ENCODE data around the gene BAG5. TPM values are rescaled to one million over a fixed set of nuclear protein-coding genes. Genes with fewer than 3 reads are reported as not detected.

The BAG5 gene
- total RNA-seq, 2 experiments from 2014 or later = 23.2 to 23.8 TPM

GRCh38 chr14:103522649-103523574 lies 39.5 kb downstream of the BAG5 start, which contains the start of gene CKB:
CKB (minus strand) TSS chr14:103522830; CDS start chr14:103522493, 337 bp downstream.
- no peaks in the 10 kb centered on the region for H3K36me3 Mint-ChIP-seq
- peak within 1 kb of the TSS; percentile 20 for H3K4me3 Mint-ChIP-seq
- ChIA-PET POLR2A (interaction anchor here (0.6 kb wide), 1 partner anchor 17 kb away, joined by 5 read pairs; no protein-coding TSS in a partner anchor), CTCF (no interaction called here)
- no peak within 1 kb of the TSS for H3K27ac Mint-ChIP-seq
- H3K4me1 Mint-ChIP-seq (ENCODE audit: low read depth) = peaks cover 18% of the 10 kb centered on the region
- peak; percentile 32 for DNase-seq
- intact Hi-C loops (cut with micrococcal nuclease) = loop anchor here (10.0 kb wide), 1 partner anchor 188 kb away; the partner anchor contains the start of gene EIF5
- no peaks in the 10 kb centered on the region for H3K9me3 Mint-ChIP-seq
- H3K27me3 Mint-ChIP-seq = peaks cover 5% of the 10 kb centered on the region

GRCh38 chr14:103521951-103522563 lies 40.4 kb downstream of the BAG5 start:
- H3K4me3 Mint-ChIP-seq = peak overlapping the region; percentile 20
- DNase-seq = peak; percentile 28
- POLR2A ChIA-PET = interaction anchor here (0.6 kb wide), 1 partner anchor 16 kb away, joined by 5 read pairs; no protein-coding TSS in a partner anchor
- intact Hi-C loops (cut with micrococcal nuclease) = loop anchor here (10.0 kb wide), 1 partner anchor 187 kb away; the partner anchor contains the start of gene EIF5
- CTCF ChIA-PET = interaction anchor here (6.8 kb wide), 1 partner anchor 24 kb away, joined by 63 read pairs; no protein-coding TSS in a partner anchor
- no peak overlapping the region for H3K27ac Mint-ChIP-seq
- H3K4me1 Mint-ChIP-seq (ENCODE audit: low read depth) = peaks cover 10% of the 10 kb centered on the region
- H3K9me3 Mint-ChIP-seq = no peaks in the 10 kb centered on the region
- H3K36me3 Mint-ChIP-seq = no peaks in the 10 kb centered on the region
- peaks cover 5% of the 10 kb centered on the region for H3K27me3 Mint-ChIP-seq

- peaks cover 5% of the 10 kb centered on the region for H3K27me3 Mint-ChIP-seq
- H3K9me3 Mint-ChIP-seq = no peaks in the 10 kb centered on the region
- H3K4me1 Mint-ChIP-seq (ENCODE audit: low read depth) = peaks cover 9% of the 10 kb centered on the region
- intact Hi-C loops (cut with micrococcal nuclease) = loop anchor here (10.0 kb wide), 1 partner anchor 187 kb away; the partner anchor contains the start of gene EIF5
- no peak for DNase-seq
- CTCF ChIA-PET = interaction anchor here (0.6 to 6.8 kb wide), 5 partner anchors 8 to 158 kb away, joined by 3 to 63 read pairs (median 4); partner anchors contain the start of gene TRMT61A
- H3K27ac Mint-ChIP-seq = no peak overlapping the region
- no peaks in the 10 kb centered on the region for H3K36me3 Mint-ChIP-seq
- H3K4me3 Mint-ChIP-seq = no peak overlapping the region
- POLR2A ChIA-PET = no interaction called here
Measured at GRCh38 chr14:103521438-103521950, 41.0 kb downstream of the BAG5 start.

- CTCF ChIA-PET = interaction anchor here (0.6 to 6.8 kb wide), 6 partner anchors 9 to 208 kb away, joined by 3 to 63 read pairs (median 4); partner anchors contain the start of gene TRMT61A
- no peak overlapping the region for H3K27ac Mint-ChIP-seq
- H3K36me3 Mint-ChIP-seq = no peaks in the 10 kb centered on the region
- intact Hi-C loops (cut with micrococcal nuclease) = loop anchor here (10.0 kb wide), 1 partner anchor 186 kb away; the partner anchor contains the start of gene EIF5
- H3K27me3 Mint-ChIP-seq = peaks cover 5% of the 10 kb centered on the region
- H3K4me3 Mint-ChIP-seq = peak overlapping the region; percentile 32
- no peaks in the 10 kb centered on the region for H3K9me3 Mint-ChIP-seq
- POLR2A ChIA-PET = interaction anchor here (0.6 kb wide), 1 partner anchor 382 kb away, joined by 3 read pairs; no protein-coding TSS in a partner anchor
- H3K4me1 Mint-ChIP-seq (ENCODE audit: low read depth) = peaks cover 9% of the 10 kb centered on the region
- DNase-seq = peak; percentile 70
Measured at GRCh38 chr14:103520657-103521437, 41.6 kb downstream of the BAG5 start.

- Mint-ChIP-seq H3K4me3 (no peak overlapping the region), H3K36me3 (no peaks in the 10 kb centered on the region), H3K9me3 (no peaks in the 10 kb centered on the region), H3K4me1 (ENCODE audit: low read depth) (peaks cover 9% of the 10 kb centered on the region), H3K27me3 (peaks cover 5% of the 10 kb centered on the region), H3K27ac (no peak overlapping the region)
- DNase-seq = no peak
- intact Hi-C loops (cut with micrococcal nuclease) = loop anchor here (10.0 kb wide), 1 partner anchor 185 kb away; the partner anchor contains the start of gene EIF5
- CTCF ChIA-PET = interaction anchor here (0.7 to 6.8 kb wide), 5 partner anchors 14 to 208 kb away, joined by 3 to 63 read pairs (median 4); no protein-coding TSS in a partner anchor
- POLR2A ChIA-PET = no interaction called here
Measured at GRCh38 chr14:103520269-103520656, 42.2 kb downstream of the BAG5 start.

- intact Hi-C loops (cut with micrococcal nuclease) = loop anchor here (2.0 to 10.0 kb wide), 2 partner anchors 27 to 185 kb away; partner anchors contain the start of gene EIF5
- H3K27ac Mint-ChIP-seq = no peak overlapping the region
- POLR2A ChIA-PET = no interaction called here
Measured at GRCh38 chr14:103519837-103520212, 42.6 kb downstream of the BAG5 start.

GRCh38 chr14:103519043-103519836 lies 43.2 kb downstream of the BAG5 start:
- CTCF ChIA-PET = interaction anchor here (0.6 to 6.8 kb wide), 26 partner anchors 9 to 279 kb away, joined by 3 to 63 read pairs (median 4); partner anchors contain the start of genes BAG5 and TRMT61A
- no peak overlapping the region for H3K4me3 Mint-ChIP-seq
- peaks cover 5% of the 10 kb centered on the region for H3K27me3 Mint-ChIP-seq
- DNase-seq = no peak
- intact Hi-C loops (cut with micrococcal nuclease) = loop anchor here (2.0 kb wide), 1 partner anchor 28 kb away; no protein-coding TSS in a partner anchor
- peaks cover 9% of the 10 kb centered on the region for H3K4me1 Mint-ChIP-seq (ENCODE audit: low read depth)
- no peaks in the 10 kb centered on the region for H3K36me3 Mint-ChIP-seq
- H3K27ac Mint-ChIP-seq = no peak overlapping the region
- POLR2A ChIA-PET = interaction anchor here (0.7 kb wide), 1 partner anchor 62 kb away, joined by 3 read pairs; no protein-coding TSS in a partner anchor
- no peaks in the 10 kb centered on the region for H3K9me3 Mint-ChIP-seq

More at GRCh38 chr14:103519837-103520212, 42.6 kb downstream of the BAG5 start:
- CTCF ChIA-PET = interaction anchor here (1.7 to 6.8 kb wide), 5 partner anchors 9 to 42 kb away, joined by 7 to 63 read pairs (median 12); partner anchors contain the start of genes BAG5 and TRMT61A
- Mint-ChIP-seq H3K36me3 (no peaks in the 10 kb centered on the region), H3K27me3 (peaks cover 5% of the 10 kb centered on the region), H3K4me3 (no peak overlapping the region), H3K9me3 (no peaks in the 10 kb centered on the region), H3K4me1 (ENCODE audit: low read depth) (peaks cover 9% of the 10 kb centered on the region)
- no peak for DNase-seq

GRCh38 chr14:103518422-103519042 lies 43.9 kb downstream of the BAG5 start:
- Mint-ChIP-seq H3K9me3 (no peaks in the 10 kb centered on the region), H3K4me3 (no peak overlapping the region), H3K4me1 (ENCODE audit: low read depth) (peaks cover 7% of the 10 kb centered on the region), H3K36me3 (no peaks in the 10 kb centered on the region), H3K27me3 (peaks cover 3% of the 10 kb centered on the region), H3K27ac (no peak overlapping the region)
- DNase-seq = peak; percentile 66
- ChIA-PET CTCF (interaction anchor here (0.6 to 6.8 kb wide), 26 partner anchors 8 to 280 kb away, joined by 3 to 63 read pairs (median 4); partner anchors contain the start of genes BAG5 and TRMT61A), POLR2A (interaction anchor here (0.7 kb wide), 1 partner anchor 61 kb away, joined by 3 read pairs; no protein-coding TSS in a partner anchor)
- intact Hi-C loops (cut with micrococcal nuclease) = loop anchor here (2.0 kb wide), 1 partner anchor 28 kb away; no protein-coding TSS in a partner anchor

GRCh38 chr14:103517721-103518421 lies 44.6 kb downstream of the BAG5 start:
- no peaks in the 10 kb centered on the region for H3K9me3 Mint-ChIP-seq
- peaks cover 6% of the 10 kb centered on the region for H3K4me1 Mint-ChIP-seq (ENCODE audit: low read depth)
- ChIA-PET POLR2A (no interaction called here), CTCF (interaction anchor here (0.6 to 6.8 kb wide), 18 partner anchors 8 to 281 kb away, joined by 3 to 63 read pairs (median 4); partner anchors contain the start of genes BAG5 and TRMT61A)
- no peaks in the 10 kb centered on the region for H3K36me3 Mint-ChIP-seq
- no peak for DNase-seq
- no peak overlapping the region for H3K4me3 Mint-ChIP-seq
- H3K27ac Mint-ChIP-seq = no peak overlapping the region
- intact Hi-C loops (cut with micrococcal nuclease) = loop anchor here (2.0 kb wide), 1 partner anchor 29 kb away; no protein-coding TSS in a partner anchor
- H3K27me3 Mint-ChIP-seq = peaks cover 1% of the 10 kb centered on the region
